K562 (cell line): ENCODE data around the gene APBA2. TPM values are rescaled to one million over a fixed set of nuclear protein-coding genes. Genes with fewer than 3 reads are reported as not detected.
"Not testable (repeated sequence)": the region's sequence is repeated elsewhere in the genome, so short reads cannot be mapped to it uniquely, and the experiment has no call there.

Experiments used
- ATAC-seq: fragments of 200-7000 bp; cut with Tn5 transposase; 3 replicates; pipeline ENCODE4 v1.9.1; 2020; ENCODE audit warnings: moderate library complexity
- BruUV-seq: library from RNA; stranded (reverse); fragments of 400-500 nt; replicated peaks from 2 replicates; lab custom pipeline; 2021; lab: Mats Ljungman, UMichigan
- CTCF ChIA-PET: fragments of 300-600 bp; formaldehyde crosslinking; extraction: SDS; loops from one replicate; lab custom pipeline; 2021; ENCODE audit warnings: low intra/inter-chr PET ratio; lab: Yijun Ruan, JAX
- POLR2A ChIA-PET: fragments of 300-600, 350-650 bp; sonication (Branson Sonifier 250); formaldehyde crosslinking; extraction: SDS; loops from one replicate; lab custom pipeline; 2021; ENCODE audit warnings: antibody characterized with exemption, inconsistent platforms; lab: Yijun Ruan, JAX
- DNase-seq, 4 experiments: peaks; one replicate each; pipeline versions ENCODE4 v3.0.0 to v3.0.0-alpha.2; 2011 to 2018; ENCODE audit warnings: low spot score in 3 of 4, mixed read lengths in 3 of 4; ENCODE audit errors: extremely low read depth in 1 of 4
- FAIRE-seq: peaks from 2 replicates; lab custom pipeline; 2011; peaks lifted over from hg19 to GRCh38; lab: Jason Lieb, UNC
- H2AFZ ChIP-seq: 2 replicates; pipeline ENCODE4 v1.6.0; 2011; ENCODE audit warnings: low read depth, low read length, control low read depth, inconsistent platforms
- H3K27ac ChIP-seq: fragments of 200-600 bp; 3 replicates; pipeline ENCODE4 v1.8.0; 2011; ENCODE audit warnings: low read depth, mild to moderate bottlenecking, control low read depth, inconsistent platforms, low read length, moderate library complexity, mixed read lengths; ENCODE audit errors: extremely low read depth
- H3K27me3 ChIP-seq, 2 experiments: fragments of 300-600 bp in 1 of 2; 2 replicates in 1 of 2; 3 replicates in 1 of 2; pipeline versions ENCODE4 v1.6.0 to v1.8.0; 2011; ENCODE audit warnings: inconsistent platforms in 2 of 2, low read length in 2 of 2, mild to moderate bottlenecking in 1 of 2, mixed read lengths in 1 of 2, moderate library complexity in 1 of 2; ENCODE audit not compliant: control insufficient read depth in 2 of 2, insufficient read depth in 2 of 2
- H3K36me3 ChIP-seq: fragments of 300-600 bp; 3 replicates; pipeline ENCODE4 v1.8.0; 2011; ENCODE audit warnings: mild to moderate bottlenecking, low read length, inconsistent platforms; ENCODE audit not compliant: control insufficient read depth, insufficient read depth
- H3K4me1 ChIP-seq, 2 experiments: fragments of 200-600 bp in 1 of 2; replicated peaks in 1 of 2; 2 replicates in 1 of 2; 3 replicates in 1 of 2; pipeline versions ENCODE4 v1.5.1 to v1.8.0; 2011; ENCODE audit warnings: inconsistent platforms in 2 of 2, low read length in 2 of 2, mild to moderate bottlenecking in 1 of 2, mixed read lengths in 1 of 2, moderate library complexity in 1 of 2; ENCODE audit not compliant: control insufficient read depth in 2 of 2, insufficient read depth in 2 of 2
- H3K4me2 ChIP-seq: 2 replicates; pipeline ENCODE4 v1.6.1; 2011; ENCODE audit warnings: low read length, control low read depth, inconsistent platforms, mixed read lengths; ENCODE audit not compliant: insufficient read depth
- H3K4me3 ChIP-seq: fragments of 200-600 bp; sonication (generic), shearing (Covaris generic); 2 replicates; pipeline ENCODE4 v1.5.1; 2016; ENCODE audit warnings: control low read depth, inconsistent platforms
- H3K79me2 ChIP-seq: fragments of 200-600 bp; 3 replicates; pipeline ENCODE4 v1.8.0; 2011; ENCODE audit warnings: low read length, inconsistent platforms; ENCODE audit not compliant: control insufficient read depth, insufficient read depth
- H3K9ac ChIP-seq, 2 experiments: 2 replicates each; pipeline versions ENCODE4 v1.6.0 to v1.6.1; 2011; ENCODE audit warnings: low read depth in 2 of 2, low read length in 2 of 2, control low read depth in 1 of 2, inconsistent platforms in 1 of 2, mild to moderate bottlenecking in 1 of 2, mixed read lengths in 1 of 2; ENCODE audit not compliant: insufficient read depth in 1 of 2
- H3K9me1 ChIP-seq: one replicate; pipeline ENCODE4 v1.6.0; 2011; ENCODE audit warnings: inconsistent platforms, mild to moderate bottlenecking, low read length, moderate library complexity; ENCODE audit not compliant: control insufficient read depth, insufficient read depth
- H3K9me3 ChIP-seq: replicated peaks from 2 replicates; pipeline ENCODE4 v1.5.1; 2011; ENCODE audit warnings: low read depth, low read length, inconsistent platforms; ENCODE audit not compliant: control insufficient read depth, insufficient read depth
- H4K20me1 ChIP-seq: replicated peaks from 2 replicates; pipeline ENCODE4 v1.6.1; 2011; ENCODE audit warnings: low read length, inconsistent platforms, mixed read lengths; ENCODE audit not compliant: control insufficient read depth, insufficient read depth
- MEF2A ChIP-seq: IDR thresholded peaks from 2 replicates; pipeline ENCODE4 v1.6.1; 2011; ENCODE audit warnings: low read depth, mild to moderate bottlenecking, low read length, moderate library complexity; ENCODE audit not compliant: control insufficient read depth
- XRCC5 ChIP-seq: fragments of 200-400 bp; formaldehyde crosslinking; IDR thresholded peaks from 2 replicates; pipeline ENCODE4 v1.6.1; 2017; ENCODE audit warnings: low read depth, mild to moderate bottlenecking, low read length
- ZBTB40 ChIP-seq, 2 experiments: fragments of 450-650 bp in 1 of 2; sonication (generic) in 1 of 2; formaldehyde crosslinking in 1 of 2; IDR thresholded peaks; 2 replicates each; pipeline versions ENCODE4 v1.7.1 to v1.9.0; 2016 to 2022; ENCODE audit warnings: inconsistent platforms in 1 of 2, mild to moderate bottlenecking in 1 of 2, missing genetic modification reagents in 1 of 2
- ZNF143 ChIP-seq: sonication (generic); formaldehyde crosslinking; IDR thresholded peaks from 2 replicates; pipeline ENCODE4 v1.9.0; 2022; ENCODE audit warnings: mild to moderate bottlenecking, missing genetic modification reagents
- WGBS: fragments of 100-300 bp; shearing (Covaris generic); methylation state at CpG from one replicate; pipeline ENCODE4 v1.1.6; 2016; ENCODE audit warnings: low coverage, mixed read lengths; ENCODE audit not compliant: insufficient coverage; ENCODE audit errors: missing lambda C conversion rate; 5-methylcytosine and 5-hydroxymethylcytosine counted together
- in situ Hi-C: fragments of 300-500 bp; cut with MboI; formaldehyde crosslinking; loops from 4 replicates; pipeline ENCODE4 v1.15.0; 2018; ENCODE audit warnings: inconsistent platforms, mixed read lengths
- intact Hi-C: fragments of 100-400 bp; cut with micrococcal nuclease; formaldehyde crosslinking; loops from 2 replicates; pipeline ENCODE4 v1.14.2; 2022
- polyA plus RNA-seq, 8 experiments: library from polyadenylated mRNA; depleted of rRNA in 4 of 8; stranded (reverse) in 5 of 8; unstranded in 3 of 8; fragments of >200 nt; fragmentation: Nextera tagmentation in 2 of 8; fragmentation: Illumina TruSeq in 1 of 8; extraction: Ambion mirVana in 2 of 8; extraction: Trizol in 1 of 8; gene quantifications; 2 replicates each; pipeline versions ENCODE4 v1.2.1 to v1.2.3, GENCODE V29; 2011 to 2014; ENCODE audit warnings: inconsistent platforms in 1 of 8, missing spikeins in 1 of 8
- total RNA-seq, 7 experiments: library from RNA; depleted of rRNA in 6 of 7; stranded (reverse); fragments of >200 nt in 6 of 7; fragmentation: Illumina TruSeq in 2 of 7; extraction: Trizol in 2 of 7; gene quantifications; 2 replicates each; pipeline versions ENCODE4 v1.2.1 to v1.2.3, GENCODE V29; 2011 to 2021; ENCODE audit warnings: low replicate concordance in 1 of 7

The APBA2 gene
- total and polyA plus RNA-seq, 9 of the 15 experiments (the other 6 are each of a cell fraction or from before 2014, with no cell fraction given), result 0.24 to 40.9 (median 25.2) TPM

- 0 out of 2 replicates have a peak, but pooled peaks have one; percentile 46 for TF ChIP-seq ZBTB40 (IDR thresholded peaks at IDR 0.05)
- no peak for TF ChIP-seq ZBTB40 (CRISPR knock-in tag; IDR thresholded peaks at IDR 0.05)
- TF ChIP-seq ZNF143, result no peak
- no peak for TF ChIP-seq XRCC5
- TF ChIP-seq MEF2A, result no peak
- TF ChIP-seq, all 486 proteins: peak for 43
These were observed at the start of gene APBA2 (continued) for GRCh38 chr15:28885630-28886430.

GRCh38 chr15:28840285-28840684 is 45.5 kb upstream of the APBA2 start:
- H3K4me1 ChIP-seq, intact Hi-C loops, H3K9ac ChIP-seq, ATAC-seq, H3K79me2 ChIP-seq, BruUV-seq, CTCF ChIA-PET, H3K36me3 ChIP-seq, H3K4me3 ChIP-seq, H3K27ac ChIP-seq, in situ Hi-C loops, H3K27me3 ChIP-seq, H4K20me1 ChIP-seq, DNase-seq, H2AFZ ChIP-seq, FAIRE-seq, H3K9me3 ChIP-seq, H3K9me1 ChIP-seq, H3K4me2 ChIP-seq, POLR2A ChIA-PET: not testable (repeated sequence)
- WGBS, result 71% methylated on average over 1 of the region's 9 CpGs
